Immature natural killer cell (primary cell): Measurements from ENCODE around the gene OR52B4. TPM values are rescaled to one million over a fixed set of nuclear protein-coding genes. Genes with fewer than 3 reads are reported as not detected.
"Not testable (repeated sequence)": the region's sequence is repeated elsewhere in the genome, so short reads cannot be mapped to it uniquely, and the experiment has no call there.

ENCODE experiments used
- DNase-seq, 3 donors: peaks; one replicate each; pipeline ENCODE4 v3.0.0; 2022; ENCODE audit warnings: mixed read lengths in 1 of 3
- H3K27ac Mint-ChIP-seq, 6 donors: one replicate each; pipeline ENCODE4 v1.8.0; 2020; ENCODE audit warnings: mixed read lengths in 6 of 6, mild to moderate bottlenecking in 5 of 6, inconsistent platforms in 4 of 6, moderate library complexity in 3 of 6
- H3K27me3 Mint-ChIP-seq, 3 donors: one replicate each; pipeline ENCODE4 v1.8.0; 2020 to 2021; ENCODE audit warnings: low read depth in 3 of 3, mild to moderate bottlenecking in 3 of 3, mixed read lengths in 3 of 3, moderate library complexity in 3 of 3, inconsistent platforms in 1 of 3
- H3K36me3 Mint-ChIP-seq, 3 donors: one replicate each; pipeline ENCODE4 v1.8.0; 2020; ENCODE audit warnings: mixed read lengths in 3 of 3, inconsistent platforms in 2 of 3, mild to moderate bottlenecking in 2 of 3
- H3K4me1 Mint-ChIP-seq, 2 donors: one replicate each; pipeline ENCODE4 v1.8.0; 2020; ENCODE audit warnings: inconsistent platforms in 2 of 2, mild to moderate bottlenecking in 2 of 2, mixed read lengths in 2 of 2, moderate library complexity in 1 of 2
- H3K4me3 Mint-ChIP-seq, 5 donors: one replicate each; pipeline ENCODE4 v1.8.0; 2020; ENCODE audit warnings: mild to moderate bottlenecking in 5 of 5, mixed read lengths in 5 of 5, inconsistent platforms in 3 of 5, moderate library complexity in 3 of 5
- H3K9me3 Mint-ChIP-seq, 6 donors: one replicate each; pipeline ENCODE4 v1.8.0; 2020; ENCODE audit warnings: mild to moderate bottlenecking in 6 of 6, mixed read lengths in 6 of 6, inconsistent platforms in 4 of 6, moderate library complexity in 3 of 6
- polyA plus RNA-seq, 3 donors: library from polyadenylated mRNA; unstranded; fragments of 300-500 nt; fragmentation: Illumina TruSeq; gene quantifications; one replicate each; pipeline ENCODE4 v1.2.3, GENCODE V29; 2021

The OR52B4 gene
- polyA plus RNA-seq, result not detected

- no peak within 1 kb of the TSS for H3K27ac Mint-ChIP-seq
Measured at GRCh38 chr11:4368286-4368685, at the start of gene OR52B4. TSS of gene OR52B4 (minus strand) at chr11:4368386. CDS start at chr11:4368295, 91 bp downstream.

GRCh38 chr11:4416816-4417215, 48.6 kb upstream of the OR52B4 start:
- no peak for DNase-seq
- peaks cover 0 to 2% (median 0%) of the 10 kb centered on the region in 6 donors for H3K9me3 Mint-ChIP-seq
- H3K4me1 Mint-ChIP-seq, result no peaks in the 10 kb centered on the region
- H3K36me3 Mint-ChIP-seq, result no peaks in the 10 kb centered on the region
- H3K4me3 Mint-ChIP-seq, result no peak overlapping the region
- no peak overlapping the region for H3K27ac Mint-ChIP-seq
- H3K27me3 Mint-ChIP-seq, result peaks cover 0 to 9% (median 9%) of the 10 kb centered on the region in 3 donors

More at GRCh38 chr11:4368286-4368685, at the start of gene OR52B4:
- Mint-ChIP-seq H3K9me3 (peaks cover 0 to 4% (median 0%) of the 10 kb centered on the region in 6 donors), H3K36me3 (no peaks in the 10 kb centered on the region), H3K27me3 (peaks cover 2 to 5% (median 4%) of the 10 kb centered on the region in 3 donors), H3K4me3 (no peak within 1 kb of the TSS), H3K4me1 (no peaks in the 10 kb centered on the region)
- no peak for DNase-seq

DNA sequence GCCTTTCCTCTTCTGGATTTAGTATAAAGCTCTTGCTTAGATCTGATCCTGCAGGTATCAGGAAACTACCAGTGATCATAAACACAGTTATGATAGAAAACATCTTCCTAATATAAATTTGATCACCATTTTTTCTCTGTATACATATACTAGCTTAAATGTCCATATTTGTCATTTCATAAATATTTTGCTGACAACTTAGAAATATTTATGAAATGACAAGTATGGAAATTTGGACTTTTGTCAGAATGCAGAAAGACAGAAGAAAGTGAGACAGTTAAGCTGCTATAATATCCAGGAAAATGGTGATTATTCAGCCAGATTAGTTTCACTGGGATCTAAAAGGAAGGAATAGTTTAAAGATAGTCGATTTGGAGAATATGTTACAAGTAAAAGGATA, 48.1 kb upstream of the OR52B4 start:
- Mint-ChIP-seq H3K27me3 (peaks cover 0 to 9% (median 9%) of the 10 kb centered on the region in 3 donors), H3K9me3 (peaks cover 0 to 2% (median 0%) of the 10 kb centered on the region in 6 donors), H3K36me3 (no peaks in the 10 kb centered on the region), H3K4me1 (no peaks in the 10 kb centered on the region), H3K27ac (no peak overlapping the region), H3K4me3 (no peak overlapping the region)
- no peak for DNase-seq

DNA sequence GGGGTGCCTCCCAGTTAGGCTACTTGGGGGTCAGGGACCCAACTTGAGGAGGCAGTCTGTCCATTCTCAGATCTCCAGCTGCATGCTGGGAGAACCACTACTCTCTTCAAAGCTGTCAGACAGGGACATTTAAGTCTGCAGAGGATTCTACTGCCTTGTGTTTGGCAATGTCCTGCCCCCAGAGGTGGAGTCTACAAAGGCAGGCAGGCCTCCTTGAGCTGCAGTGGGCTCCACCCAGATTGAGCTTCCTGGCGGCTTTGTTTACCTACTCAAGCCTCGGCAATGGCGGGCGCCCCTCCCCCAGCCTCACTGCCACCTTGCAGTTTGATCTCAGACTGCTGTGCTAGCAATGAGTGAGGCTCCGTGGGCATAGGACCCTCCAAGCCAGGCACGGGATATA, 38.0 kb upstream of the OR52B4 start:
- peaks cover 0 to 17% (median 5%) of the 10 kb centered on the region in 6 donors for H3K9me3 Mint-ChIP-seq
- peaks cover 1 to 28% (median 6%) of the 10 kb centered on the region in 3 donors for H3K27me3 Mint-ChIP-seq

DNA sequence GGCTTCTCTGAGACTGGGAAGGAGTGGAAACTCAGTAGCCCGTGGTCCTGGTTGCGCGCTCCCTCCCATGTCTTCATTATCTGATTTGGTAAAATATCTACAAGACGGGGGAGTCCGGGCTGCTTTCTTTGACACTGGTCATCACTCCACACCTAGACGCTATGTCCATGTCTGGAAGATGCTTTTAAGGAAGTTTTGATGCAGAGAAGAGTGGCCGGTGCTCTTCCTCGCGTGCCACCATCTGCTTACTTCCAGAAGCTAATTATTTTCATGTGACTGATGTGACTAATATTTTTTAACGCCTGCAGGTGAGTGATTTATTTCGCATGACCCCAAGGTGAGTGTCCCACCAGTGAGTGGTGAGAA, 25.7 kb upstream of the OR52B4 start:
- H3K4me1 Mint-ChIP-seq, result peaks cover 32 to 56% of the 10 kb centered on the region in 2 donors
- peaks cover 0 to 9% (median 5%) of the 10 kb centered on the region in 3 donors for H3K27me3 Mint-ChIP-seq
- DNase-seq, result no peak
- peaks cover 10 to 18% (median 16%) of the 10 kb centered on the region in 3 donors for H3K36me3 Mint-ChIP-seq
- peaks cover under 1 to 6% (median 3%) of the 10 kb centered on the region in 6 donors for H3K9me3 Mint-ChIP-seq
- H3K4me3 Mint-ChIP-seq, result peak overlapping the region; percentile 92 to 96 (median 95)
- peak overlapping the region; percentile 88 to 95 (median 92) for H3K27ac Mint-ChIP-seq

More for the DNA sequence above, 38.0 kb upstream of the OR52B4 start:
- not testable (repeated sequence) for H3K4me1 Mint-ChIP-seq, DNase-seq, H3K36me3 Mint-ChIP-seq, H3K4me3 Mint-ChIP-seq, H3K27ac Mint-ChIP-seq

GRCh38 chr11:4393209-4393857, 25.1 kb upstream of the OR52B4 start, which contains the start of gene TRIM21:
TSS of gene TRIM21 (minus strand) at chr11:4393702. CDS start at chr11:4390409, 3,293 bp downstream.
- peak; percentile 83 to 87 (median 86) for DNase-seq
- peaks cover 11 to 22% (median 19%) of the 10 kb centered on the region in 3 donors for H3K36me3 Mint-ChIP-seq
- H3K4me3 Mint-ChIP-seq, result peak within 1 kb of the TSS; percentile 92 to 96 (median 95)
- H3K9me3 Mint-ChIP-seq, result peaks cover 0 to 4% (median 0%) of the 10 kb centered on the region in 6 donors
- H3K4me1 Mint-ChIP-seq, result peaks cover 32 to 60% of the 10 kb centered on the region in 2 donors
- peak within 1 kb of the TSS; percentile 88 to 95 (median 92) for H3K27ac Mint-ChIP-seq
- H3K27me3 Mint-ChIP-seq, result peaks cover 1 to 4% (median 4%) of the 10 kb centered on the region in 3 donors

DNA sequence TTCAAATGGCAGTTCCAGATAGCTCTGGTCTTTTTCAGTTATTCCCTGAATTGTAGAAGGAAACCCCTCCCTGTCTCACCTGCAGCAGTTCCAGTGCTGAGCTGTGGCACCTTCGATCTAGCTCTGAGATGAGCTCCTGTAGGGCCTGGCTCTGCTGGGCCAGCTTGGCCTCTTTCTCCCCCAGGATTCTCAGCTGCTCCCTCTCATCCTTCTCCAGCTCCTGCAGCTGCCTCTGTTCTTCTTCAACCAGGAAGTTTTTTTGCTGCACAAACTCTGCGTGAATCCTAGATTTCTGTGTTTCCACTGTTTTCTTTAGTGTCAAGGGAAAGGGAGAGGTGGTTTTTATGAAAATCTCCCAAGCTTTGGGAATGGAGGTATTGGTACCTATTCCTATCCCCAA, 20.0 kb upstream of the OR52B4 start:
- Mint-ChIP-seq H3K36me3 (peaks cover 39 to 56% (median 51%) of the 10 kb centered on the region in 3 donors), H3K4me3 (no peak overlapping the region), H3K27me3 (peaks cover 0 to 5% (median 0%) of the 10 kb centered on the region in 3 donors), H3K4me1 (peaks cover 26 to 51% of the 10 kb centered on the region in 2 donors), H3K27ac (peak overlapping the region in 2 of 6 donors; percentile 14 to 51), H3K9me3 (no peaks in the 10 kb centered on the region)
- DNase-seq, result no peak

DNA sequence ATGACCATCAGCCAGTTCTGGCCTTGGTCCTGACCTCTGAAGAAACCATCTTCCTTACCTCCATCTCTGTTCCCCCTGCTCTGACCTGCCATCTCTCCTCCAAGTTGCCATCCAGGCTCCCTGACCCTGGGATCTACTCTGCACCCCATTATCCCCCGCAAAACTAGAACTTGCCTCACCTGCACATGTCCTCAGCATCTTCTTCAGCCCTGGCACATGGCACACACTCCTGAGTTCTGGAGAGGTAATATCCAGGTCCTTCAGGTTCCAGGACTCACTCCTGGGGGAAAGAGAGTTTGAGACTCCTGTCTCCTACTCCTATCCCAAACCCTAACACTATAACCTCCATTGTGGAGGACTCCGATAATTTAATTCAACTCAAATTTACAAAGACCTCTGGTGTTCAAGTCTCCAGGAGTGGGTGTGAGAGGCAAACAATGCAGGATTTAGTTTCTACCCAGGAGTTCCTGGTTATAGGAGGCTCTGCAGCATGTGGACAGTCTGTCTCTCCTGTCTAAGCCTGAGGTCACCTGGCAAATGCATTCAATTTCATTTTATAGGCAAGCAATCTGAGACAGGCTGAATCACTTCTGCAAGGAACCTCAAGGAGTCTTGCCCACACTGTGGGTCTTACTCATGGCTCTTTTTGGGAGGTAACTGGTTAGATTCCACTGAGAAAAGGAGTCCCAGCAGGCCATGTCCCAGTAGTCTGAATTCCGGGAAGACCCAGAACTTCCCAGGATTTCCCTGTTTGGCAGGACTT, 18.0 kb upstream of the OR52B4 start:
- Mint-ChIP-seq H3K27me3 (peaks cover 0 to 5% (median 0%) of the 10 kb centered on the region in 3 donors), H3K36me3 (peaks cover 44 to 69% (median 53%) of the 10 kb centered on the region in 3 donors), H3K4me3 (no peak overlapping the region), H3K4me1 (peaks cover 8 to 30% of the 10 kb centered on the region in 2 donors), H3K27ac (peak overlapping the region in 3 of 6 donors; percentile 8 to 20 (median 11)), H3K9me3 (no peaks in the 10 kb centered on the region)
- no peak for DNase-seq

- Mint-ChIP-seq H3K36me3 (peaks cover 29 to 52% (median 31%) of the 10 kb centered on the region in 3 donors), H3K4me3 (no peak overlapping the region), H3K9me3 (no peaks in the 10 kb centered on the region), H3K27ac (no peak overlapping the region), H3K4me1 (no peaks in the 10 kb centered on the region), H3K27me3 (peaks cover 0 to 4% (median 0%) of the 10 kb centered on the region in 3 donors)
- DNase-seq, result no peak
Measured at GRCh38 chr11:4381901-4382300, 13.7 kb upstream of the OR52B4 start.

- Mint-ChIP-seq H3K27ac (no peak overlapping the region), H3K36me3 (peaks cover 0 to 3% (median 0%) of the 10 kb centered on the region in 3 donors), H3K4me1 (no peaks in the 10 kb centered on the region), H3K4me3 (no peak overlapping the region), H3K27me3 (no peaks in the 10 kb centered on the region), H3K9me3 (no peaks in the 10 kb centered on the region)
- no peak for DNase-seq
Measured at GRCh38 chr11:4375431-4376140, 7.4 kb upstream of the OR52B4 start.

- Mint-ChIP-seq H3K4me1 (no peaks in the 10 kb centered on the region), H3K9me3 (no peaks in the 10 kb centered on the region), H3K4me3 (no peak overlapping the region), H3K27me3 (peaks cover 2% of the 10 kb centered on the region in 3 donors), H3K27ac (no peak overlapping the region), H3K36me3 (no peaks in the 10 kb centered on the region)
- DNase-seq, result no peak
Measured at GRCh38 chr11:4370166-4370565, 2.0 kb upstream of the OR52B4 start.

DNA sequence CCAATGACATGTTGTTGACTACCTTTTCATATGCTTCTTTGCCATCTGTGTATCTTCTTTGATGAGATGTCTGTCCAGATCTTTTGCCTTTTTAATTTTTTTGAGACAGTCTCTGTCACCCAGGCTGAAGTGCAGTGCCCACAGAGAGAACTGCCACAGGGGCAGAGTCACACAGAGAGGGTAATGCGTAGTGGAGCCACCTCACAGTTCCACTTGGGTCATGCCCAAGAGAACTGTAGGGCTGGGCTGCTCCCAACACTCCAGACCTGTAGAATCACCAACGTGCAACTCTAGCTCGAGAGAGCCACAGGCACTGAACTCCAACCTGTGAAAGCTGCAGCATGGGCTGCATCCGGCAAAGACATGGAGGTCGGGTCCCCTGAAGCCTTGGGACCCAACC, 20.0 kb downstream of the OR52B4 start:
- H3K4me1 Mint-ChIP-seq, H3K36me3 Mint-ChIP-seq, DNase-seq, H3K9me3 Mint-ChIP-seq, H3K4me3 Mint-ChIP-seq, H3K27me3 Mint-ChIP-seq, H3K27ac Mint-ChIP-seq: not testable (repeated sequence)

DNA sequence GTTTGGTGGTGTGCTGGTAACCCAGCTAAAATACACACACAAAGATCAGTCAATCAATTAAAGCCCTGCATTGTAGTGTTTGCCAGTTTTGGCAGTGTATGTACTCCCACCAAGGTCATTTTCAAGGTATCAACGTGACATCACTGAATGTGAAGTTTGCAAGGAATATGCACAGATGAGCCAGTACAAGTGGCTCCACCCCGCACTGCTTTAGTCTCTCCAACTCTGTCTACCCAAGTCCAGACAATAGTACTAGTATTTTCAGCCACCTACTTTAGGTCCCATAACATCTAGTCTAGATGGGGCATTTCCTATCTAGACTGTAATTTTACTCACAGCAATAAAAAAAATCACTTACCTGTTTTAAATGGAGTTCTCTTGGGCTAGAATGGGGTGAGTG, 22.8 kb downstream of the OR52B4 start:
- not testable (repeated sequence) for H3K4me1 Mint-ChIP-seq, H3K9me3 Mint-ChIP-seq, H3K27ac Mint-ChIP-seq, H3K4me3 Mint-ChIP-seq, H3K36me3 Mint-ChIP-seq, H3K27me3 Mint-ChIP-seq, DNase-seq
